MM.1S (cell line): ENCODE measurements around the gene RGS13.

Experiments used
- EZH2 ChIP-seq: fragments of 300-600 bp; sonication (generic); optimal IDR thresholded peaks from 2 replicates; pipeline ENCODE3; 2017; ENCODE audit warnings: low read depth, mild to moderate bottlenecking, antibody characterized with exemption, low read length, mixed read lengths
- EZH2phosphoT487 ChIP-seq: fragments of 300-600 bp; sonication (generic); IDR thresholded peaks from 2 replicates; pipeline ENCODE4 v1.6.1; 2018; ENCODE audit warnings: antibody characterized with exemption, low read length
- TF ChIP-seq, protein P1 (sequence below): fragments of 300-600 bp; sonication (generic); IDR thresholded peaks from 2 replicates; pipeline ENCODE4 v1.5.1; 2016; ENCODE audit warnings: antibody characterized with exemption, low read length, mixed read lengths

DNA sequence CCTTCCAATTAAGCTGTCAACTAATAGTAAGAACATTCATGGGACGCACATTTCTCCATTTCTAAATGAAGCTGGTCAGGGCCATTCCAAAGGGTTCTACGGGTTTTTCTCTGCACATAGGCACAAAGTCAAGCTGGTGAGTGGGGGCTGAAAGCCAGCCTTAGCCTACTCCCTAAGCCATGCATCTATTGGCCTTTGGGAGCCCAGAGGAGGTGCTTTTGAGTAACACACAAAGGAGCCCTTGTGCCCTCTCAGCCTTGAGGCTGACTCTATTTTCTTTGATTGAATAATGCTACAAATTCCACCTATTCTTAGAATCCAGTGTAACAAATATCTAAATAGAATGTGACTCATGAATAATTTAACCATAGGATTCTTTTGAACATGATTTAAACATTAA lies 73.6 kb downstream of the RGS13 start:
- TF ChIP-seq, protein P1, sequence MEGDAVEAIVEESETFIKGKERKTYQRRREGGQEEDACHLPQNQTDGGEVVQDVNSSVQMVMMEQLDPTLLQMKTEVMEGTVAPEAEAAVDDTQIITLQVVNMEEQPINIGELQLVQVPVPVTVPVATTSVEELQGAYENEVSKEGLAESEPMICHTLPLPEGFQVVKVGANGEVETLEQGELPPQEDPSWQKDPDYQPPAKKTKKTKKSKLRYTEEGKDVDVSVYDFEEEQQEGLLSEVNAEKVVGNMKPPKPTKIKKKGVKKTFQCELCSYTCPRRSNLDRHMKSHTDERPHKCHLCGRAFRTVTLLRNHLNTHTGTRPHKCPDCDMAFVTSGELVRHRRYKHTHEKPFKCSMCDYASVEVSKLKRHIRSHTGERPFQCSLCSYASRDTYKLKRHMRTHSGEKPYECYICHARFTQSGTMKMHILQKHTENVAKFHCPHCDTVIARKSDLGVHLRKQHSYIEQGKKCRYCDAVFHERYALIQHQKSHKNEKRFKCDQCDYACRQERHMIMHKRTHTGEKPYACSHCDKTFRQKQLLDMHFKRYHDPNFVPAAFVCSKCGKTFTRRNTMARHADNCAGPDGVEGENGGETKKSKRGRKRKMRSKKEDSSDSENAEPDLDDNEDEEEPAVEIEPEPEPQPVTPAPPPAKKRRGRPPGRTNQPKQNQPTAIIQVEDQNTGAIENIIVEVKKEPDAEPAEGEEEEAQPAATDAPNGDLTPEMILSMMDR = no peak
- TF ChIP-seq EZH2 = no peak
- no peak for TF ChIP-seq EZH2phosphoT487
